GM19397 (cell line): Measurements from ENCODE around the gene NKAIN2.

Source experiments
- ATAC-seq: cut with Tn5 transposase; IDR thresholded peaks from one replicate; pipeline ENCODE4 v1.9.1; 2021; ENCODE audit warnings: mild to moderate bottlenecking, moderate library complexity; ENCODE audit not compliant: unreplicated experiment

NKAIN2 gene

GRCh38 chr6:123806561-123806960, 2.9 kb downstream of the NKAIN2 start:
- no peak for ATAC-seq

- ATAC-seq: no peak
Measured at GRCh38 chr6:123808556-123808955, 4.9 kb downstream of the NKAIN2 start.

GRCh38 chr6:123810214-123810613, 6.5 kb downstream of the NKAIN2 start:
- ATAC-seq: no peak

GRCh38 chr6:123810948-123811347, 7.3 kb downstream of the NKAIN2 start:
- ATAC-seq: no peak

GRCh38 chr6:123811378-123811777, 7.7 kb downstream of the NKAIN2 start:
- ATAC-seq: no peak

- ATAC-seq: no peak
Measured at GRCh38 chr6:123812621-123813020, 9.0 kb downstream of the NKAIN2 start.

GRCh38 chr6:123821112-123821511, 17.4 kb downstream of the NKAIN2 start:
- ATAC-seq: no peak

- no peak for ATAC-seq
Measured at GRCh38 chr6:123829302-123829953, 25.8 kb downstream of the NKAIN2 start.

GRCh38 chr6:123830120-123830519, 26.5 kb downstream of the NKAIN2 start:
- no peak for ATAC-seq

GRCh38 chr6:123838505-123839234, 35.0 kb downstream of the NKAIN2 start:
- ATAC-seq: no peak

GRCh38 chr6:123841067-123841896, 37.6 kb downstream of the NKAIN2 start:
- no peak for ATAC-seq

GRCh38 chr6:123844011-123844410, 40.3 kb downstream of the NKAIN2 start:
- ATAC-seq: no peak

GRCh38 chr6:123848347-123848746, 44.7 kb downstream of the NKAIN2 start:
- no peak for ATAC-seq

- ATAC-seq: no peak
Measured at GRCh38 chr6:123849406-123849805, 45.7 kb downstream of the NKAIN2 start.

GRCh38 chr6:123850555-123850954, 46.9 kb downstream of the NKAIN2 start:
- no peak for ATAC-seq

GRCh38 chr6:123854201-123854600, 50.5 kb downstream of the NKAIN2 start:
- no peak for ATAC-seq

- ATAC-seq: no peak
Measured at GRCh38 chr6:123855506-123855905, 51.8 kb downstream of the NKAIN2 start.

- no peak for ATAC-seq
Measured at GRCh38 chr6:123859291-123859690, 55.6 kb downstream of the NKAIN2 start.

- ATAC-seq: no peak
Measured at GRCh38 chr6:123869334-123869733, 65.7 kb downstream of the NKAIN2 start.

- no peak for ATAC-seq
Measured at GRCh38 chr6:123873974-123874373, 70.3 kb downstream of the NKAIN2 start.

GRCh38 chr6:123875784-123876183, 72.1 kb downstream of the NKAIN2 start:
- ATAC-seq: no peak

GRCh38 chr6:123879749-123880148, 76.1 kb downstream of the NKAIN2 start:
- ATAC-seq: no peak
